CD14-positive monocyte (primary cell): ENCODE results near the gene KIF1A. TPM values are rescaled to one million over a fixed set of nuclear protein-coding genes. Genes with fewer than 3 reads are reported as not detected.
"Not testable (repeated sequence)": the region's sequence is repeated elsewhere in the genome, so short reads cannot be mapped to it uniquely, and the experiment has no call there.

Source experiments
- DNase-seq, 3 donors: peaks; one replicate each; pipeline ENCODE4 v3.0.0-alpha.2; 2011 to 2022
- H2AFZ ChIP-seq: 2 replicates; pipeline ENCODE4 v1.6.0; 2012; ENCODE audit warnings: mild to moderate bottlenecking, low read depth, low read length, inconsistent platforms; ENCODE audit not compliant: insufficient read depth, poor library complexity, severe bottlenecking
- H3K27ac ChIP-seq, 2 donors: 1 replicate in 1 of 2; 2 replicates in 1 of 2; pipeline ENCODE4 v1.5.1; 2012 to 2013; ENCODE audit warnings: low read length in 2 of 2, control low read depth in 1 of 2, inconsistent platforms in 1 of 2, low read depth in 1 of 2, mild to moderate bottlenecking in 1 of 2
- H3K27me3 ChIP-seq, 2 donors: one replicate each; pipeline versions ENCODE4 v1.6.0 to v1.6.1; 2011 to 2013; ENCODE audit warnings: low read length in 2 of 2; ENCODE audit not compliant: control insufficient read depth in 2 of 2, insufficient read depth in 2 of 2
- H3K36me3 ChIP-seq, 2 donors: replicated peaks in 1 of 2; 1 replicate in 1 of 2; 2 replicates in 1 of 2; pipeline versions ENCODE4 v1.5.1 to v1.6.1; 2012 to 2013; ENCODE audit warnings: low read length in 2 of 2, control low read depth in 1 of 2, inconsistent platforms in 1 of 2, mild to moderate bottlenecking in 1 of 2; ENCODE audit not compliant: insufficient read depth in 2 of 2, control insufficient read depth in 1 of 2
- H3K4me1 ChIP-seq, 2 donors: 1 replicate in 1 of 2; 2 replicates in 1 of 2; pipeline versions ENCODE4 v1.5.1 to v1.6.1; 2012 to 2013; ENCODE audit warnings: low read length in 2 of 2, control low read depth in 1 of 2, inconsistent platforms in 1 of 2, mild to moderate bottlenecking in 1 of 2, moderate library complexity in 1 of 2; ENCODE audit not compliant: insufficient read depth in 2 of 2, control insufficient read depth in 1 of 2
- H3K4me2 ChIP-seq: replicated peaks from 2 replicates; pipeline ENCODE3; 2012; ENCODE audit warnings: low read length, moderate library complexity, mild to moderate bottlenecking; ENCODE audit not compliant: poor library complexity, severe bottlenecking; ENCODE audit errors: extremely low read depth
- H3K4me3 ChIP-seq, 3 experiments: fragments of 200-600 bp in 1 of 3; sonication (generic) in 1 of 3; replicated peaks in 1 of 3; 1 replicate in 2 of 3; 2 replicates in 1 of 3; pipeline ENCODE4 v1.5.1; 2011 to 2013; ENCODE audit warnings: low read length in 3 of 3, mild to moderate bottlenecking in 3 of 3, control low read depth in 2 of 3, low read depth in 2 of 3, inconsistent platforms in 1 of 3, moderate library complexity in 1 of 3
- H3K79me2 ChIP-seq: 2 replicates; pipeline ENCODE4 v1.6.0; 2012; ENCODE audit warnings: mild to moderate bottlenecking, control low read depth, inconsistent platforms, low read length, moderate library complexity; ENCODE audit not compliant: insufficient read depth
- H3K9ac ChIP-seq: 2 replicates; pipeline ENCODE4 v1.6.0; 2017; ENCODE audit warnings: low read length, mild to moderate bottlenecking; ENCODE audit not compliant: insufficient read depth, poor library complexity, severe bottlenecking
- H3K9me3 ChIP-seq, 2 donors: replicated peaks in 1 of 2; 1 replicate in 1 of 2; 2 replicates in 1 of 2; pipeline versions ENCODE4 v1.5.1 to v1.6.1; 2012 to 2013; ENCODE audit warnings: low read length in 2 of 2, control low read depth in 1 of 2; ENCODE audit not compliant: control insufficient read depth in 1 of 2, insufficient read depth in 1 of 2
- H4K20me1 ChIP-seq: 2 replicates; pipeline ENCODE4 v1.6.0; 2012; ENCODE audit warnings: mild to moderate bottlenecking, low read length, control low read depth, moderate library complexity; ENCODE audit not compliant: insufficient read depth
- H3K27ac Mint-ChIP-seq, 7 donors: one replicate each; pipeline ENCODE4 v1.8.0; 2020; ENCODE audit warnings: mild to moderate bottlenecking in 7 of 7, mixed read lengths in 7 of 7, moderate library complexity in 6 of 7, inconsistent platforms in 2 of 7
- H3K27me3 Mint-ChIP-seq, 3 donors: one replicate each; pipeline ENCODE4 v1.8.0; 2021 to 2022; ENCODE audit warnings: low read depth in 3 of 3, mild to moderate bottlenecking in 3 of 3, mixed read lengths in 3 of 3, moderate library complexity in 3 of 3, inconsistent platforms in 1 of 3
- H3K36me3 Mint-ChIP-seq, 2 donors: one replicate each; pipeline ENCODE4 v1.8.0; 2020; ENCODE audit warnings: mixed read lengths in 2 of 2, inconsistent platforms in 1 of 2, mild to moderate bottlenecking in 1 of 2
- H3K4me1 Mint-ChIP-seq: one replicate; pipeline ENCODE4 v1.8.0; 2020; ENCODE audit warnings: mild to moderate bottlenecking, mixed read lengths
- H3K4me3 Mint-ChIP-seq, 2 donors: one replicate each; pipeline ENCODE4 v1.8.0; 2020; ENCODE audit warnings: mild to moderate bottlenecking in 2 of 2, mixed read lengths in 2 of 2, moderate library complexity in 1 of 2
- H3K9me3 Mint-ChIP-seq, 7 donors: one replicate each; pipeline ENCODE4 v1.8.0; 2020 to 2022; ENCODE audit warnings: mixed read lengths in 7 of 7, mild to moderate bottlenecking in 6 of 7, moderate library complexity in 6 of 7, inconsistent platforms in 2 of 7
- WGBS: methylation state at CpG from one replicate; pipeline ENCODE4 v1.1.5; 2013; ENCODE audit warnings: missing lambda C conversion rate; ENCODE audit not compliant: insufficient coverage; 5-methylcytosine and 5-hydroxymethylcytosine counted together
- intact Hi-C, 2 donors: fragments of 100-400 bp; cut with micrococcal nuclease; formaldehyde crosslinking; loops; one replicate each; pipeline versions ENCODE4 v1.15.0 to v1.15.1; 2023
- polyA plus RNA-seq, 3 donors: library from polyadenylated mRNA; depleted of rRNA in 1 of 3; unstranded in 2 of 3; stranded (reverse) in 1 of 3; fragments of 300-500 nt in 2 of 3; fragments of >200 nt in 1 of 3; fragmentation: Illumina TruSeq in 2 of 3; gene quantifications; 1 replicate in 2 of 3; 2 replicates in 1 of 3; pipeline ENCODE4 v1.2.3, GENCODE V29; 2012 to 2021

KIF1A gene
- polyA plus RNA-seq, 3 donors: not detected

- H3K36me3 Mint-ChIP-seq, H3K4me3 Mint-ChIP-seq, H3K4me2 ChIP-seq, H3K9me3 Mint-ChIP-seq, H3K27ac ChIP-seq, H3K36me3 ChIP-seq, H3K4me1 ChIP-seq, H3K4me1 Mint-ChIP-seq, H3K9me3 ChIP-seq, H3K79me2 ChIP-seq, DNase-seq, H3K27ac Mint-ChIP-seq, intact Hi-C loops, H3K27me3 ChIP-seq, H3K9ac ChIP-seq, H2AFZ ChIP-seq, H3K4me3 ChIP-seq, H4K20me1 ChIP-seq, H3K27me3 Mint-ChIP-seq: not testable (repeated sequence)
- no CpG with 5 or more reads among the region's 13 CpGs for WGBS
Measured at GRCh38 chr2:240696469-240696868, 123.5 kb downstream of the KIF1A start.

GRCh38 chr2:240695593-240695992, 124.4 kb downstream of the KIF1A start:
- H3K9me3 ChIP-seq, H3K36me3 Mint-ChIP-seq, H3K27me3 Mint-ChIP-seq, H4K20me1 ChIP-seq, H3K4me1 Mint-ChIP-seq, H2AFZ ChIP-seq, DNase-seq, H3K27ac Mint-ChIP-seq, H3K4me3 ChIP-seq, H3K27ac ChIP-seq, H3K4me3 Mint-ChIP-seq, intact Hi-C loops, H3K4me1 ChIP-seq, H3K27me3 ChIP-seq, H3K9me3 Mint-ChIP-seq, H3K4me2 ChIP-seq, H3K36me3 ChIP-seq, H3K79me2 ChIP-seq, H3K9ac ChIP-seq: not testable (repeated sequence)
- no CpG with 5 or more reads among the region's 19 CpGs for WGBS

GRCh38 chr2:240694304-240694703, 125.7 kb downstream of the KIF1A start:
- H3K4me3 Mint-ChIP-seq, H3K4me1 ChIP-seq, H3K36me3 Mint-ChIP-seq, intact Hi-C loops, DNase-seq, H3K27ac ChIP-seq, H3K9me3 ChIP-seq, H3K27ac Mint-ChIP-seq, H3K4me2 ChIP-seq, H2AFZ ChIP-seq, H3K4me1 Mint-ChIP-seq, H3K9ac ChIP-seq, H3K36me3 ChIP-seq, H4K20me1 ChIP-seq, H3K27me3 ChIP-seq, H3K27me3 Mint-ChIP-seq, H3K4me3 ChIP-seq, H3K9me3 Mint-ChIP-seq, H3K79me2 ChIP-seq: not testable (repeated sequence)
- WGBS: no CpG with 5 or more reads among the region's 12 CpGs

GRCh38 chr2:240692583-240693561, 127.1 kb downstream of the KIF1A start:
- H2AFZ ChIP-seq, H3K36me3 Mint-ChIP-seq, H3K9ac ChIP-seq, H4K20me1 ChIP-seq, H3K9me3 ChIP-seq, H3K4me1 Mint-ChIP-seq, intact Hi-C loops, H3K27me3 Mint-ChIP-seq, DNase-seq, H3K9me3 Mint-ChIP-seq, H3K27ac ChIP-seq, H3K27me3 ChIP-seq, H3K27ac Mint-ChIP-seq, H3K4me2 ChIP-seq, H3K4me1 ChIP-seq, H3K36me3 ChIP-seq, H3K79me2 ChIP-seq, H3K4me3 ChIP-seq, H3K4me3 Mint-ChIP-seq: not testable (repeated sequence)
- no CpG with 5 or more reads among the region's 34 CpGs for WGBS
